H1 (cell line): ENCODE measurements around the gene PTBP1.

Source experiments
- CTCF ChIP-seq, 3 experiments: IDR thresholded peaks; 1 replicate in 2 of 3; 2 replicates in 1 of 3; pipeline versions ENCODE4 v1.5.1 to v1.6.1; 2011; ENCODE audit warnings: low read length in 3 of 3, mild to moderate bottlenecking in 3 of 3, inconsistent platforms in 2 of 3, low read depth in 1 of 3, moderate library complexity in 1 of 3; ENCODE audit not compliant: insufficient read depth in 1 of 3; ENCODE audit errors: control extremely low read depth in 1 of 3
- GTF2F1 ChIP-seq: IDR thresholded peaks from 2 replicates; pipeline ENCODE4 v1.6.1; 2012; ENCODE audit warnings: low read depth, low read length, improper control_type of control experiment, borderline replicate concordance
- MAX ChIP-seq: IDR thresholded peaks from 2 replicates; pipeline ENCODE4 v1.6.1; 2012; ENCODE audit warnings: inconsistent platforms
- POLR2AphosphoS5 ChIP-seq: IDR thresholded peaks from 2 replicates; pipeline ENCODE4 v1.6.1; 2011; ENCODE audit warnings: low read depth, low read length
- SP1 ChIP-seq: IDR thresholded peaks from 2 replicates; pipeline ENCODE4 v1.6.1; 2011; ENCODE audit warnings: low read depth, low read length
- SRF ChIP-seq: IDR thresholded peaks from 2 replicates; pipeline ENCODE4 v1.6.1; 2011; ENCODE audit warnings: mild to moderate bottlenecking, low read depth, low read length, moderate library complexity

- TF ChIP-seq SRF, result no peak
- TF ChIP-seq CTCF (IDR thresholded peaks at IDR 0.05; ENCODE audit: control extremely low read depth in 1 of 3, insufficient read depth in 1 of 3, low read depth in 1 of 3, low read length in 3 of 3), result no peak
- no peak for TF ChIP-seq POLR2AphosphoS5
- no peak for TF ChIP-seq MAX
- no peak for TF ChIP-seq SP1
- TF ChIP-seq GTF2F1, result no peak
These were observed 4.7 kb downstream of the PTBP1 start for GRCh38 chr19:801861-802497.
